ENCODE results near the gene IREB2.

Gene IREB2

DNA sequence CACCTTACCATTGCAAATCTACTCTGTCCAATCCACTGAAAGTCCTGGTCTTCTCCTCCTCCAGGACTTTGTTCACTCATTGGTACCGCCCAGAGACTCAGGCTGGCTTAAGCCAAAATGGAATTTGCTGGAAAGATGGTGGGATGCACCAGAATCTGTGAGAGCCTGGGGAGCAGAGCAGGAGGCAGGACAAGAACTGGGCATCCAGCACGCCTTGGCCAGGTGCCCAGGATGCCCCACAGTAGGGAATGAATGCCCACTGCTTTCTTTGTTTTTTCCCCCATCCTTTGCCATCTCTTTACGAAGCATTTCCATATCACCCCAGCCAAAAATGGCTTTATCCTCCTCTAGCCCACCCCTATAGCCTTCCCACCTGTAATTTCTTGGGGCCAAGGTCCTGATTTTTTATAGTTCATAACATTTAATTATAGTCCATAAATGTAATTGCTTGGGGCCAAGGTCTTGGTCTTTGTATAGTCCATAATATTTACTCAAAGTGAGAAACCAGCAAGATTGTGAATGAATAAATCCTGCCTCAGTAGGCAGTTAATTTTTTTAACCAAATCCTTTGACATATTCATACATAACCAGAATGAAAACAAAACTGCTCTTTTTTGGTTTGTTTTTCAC is 23.3 kb upstream of the IREB2 start:
- DNase-seq (ENCODE audit: low read depth) = no peak
- H3K4me3 ChIP-seq (ENCODE audit: control insufficient read depth, low read depth, low read length) = no peak overlapping the region
- TF ChIP-seq, protein P1, sequence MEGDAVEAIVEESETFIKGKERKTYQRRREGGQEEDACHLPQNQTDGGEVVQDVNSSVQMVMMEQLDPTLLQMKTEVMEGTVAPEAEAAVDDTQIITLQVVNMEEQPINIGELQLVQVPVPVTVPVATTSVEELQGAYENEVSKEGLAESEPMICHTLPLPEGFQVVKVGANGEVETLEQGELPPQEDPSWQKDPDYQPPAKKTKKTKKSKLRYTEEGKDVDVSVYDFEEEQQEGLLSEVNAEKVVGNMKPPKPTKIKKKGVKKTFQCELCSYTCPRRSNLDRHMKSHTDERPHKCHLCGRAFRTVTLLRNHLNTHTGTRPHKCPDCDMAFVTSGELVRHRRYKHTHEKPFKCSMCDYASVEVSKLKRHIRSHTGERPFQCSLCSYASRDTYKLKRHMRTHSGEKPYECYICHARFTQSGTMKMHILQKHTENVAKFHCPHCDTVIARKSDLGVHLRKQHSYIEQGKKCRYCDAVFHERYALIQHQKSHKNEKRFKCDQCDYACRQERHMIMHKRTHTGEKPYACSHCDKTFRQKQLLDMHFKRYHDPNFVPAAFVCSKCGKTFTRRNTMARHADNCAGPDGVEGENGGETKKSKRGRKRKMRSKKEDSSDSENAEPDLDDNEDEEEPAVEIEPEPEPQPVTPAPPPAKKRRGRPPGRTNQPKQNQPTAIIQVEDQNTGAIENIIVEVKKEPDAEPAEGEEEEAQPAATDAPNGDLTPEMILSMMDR (conservative IDR thresholded peaks at IDR 0.05; ENCODE audit: control insufficient read depth, insufficient read depth, low read depth, low read length) = no peak

DNA sequence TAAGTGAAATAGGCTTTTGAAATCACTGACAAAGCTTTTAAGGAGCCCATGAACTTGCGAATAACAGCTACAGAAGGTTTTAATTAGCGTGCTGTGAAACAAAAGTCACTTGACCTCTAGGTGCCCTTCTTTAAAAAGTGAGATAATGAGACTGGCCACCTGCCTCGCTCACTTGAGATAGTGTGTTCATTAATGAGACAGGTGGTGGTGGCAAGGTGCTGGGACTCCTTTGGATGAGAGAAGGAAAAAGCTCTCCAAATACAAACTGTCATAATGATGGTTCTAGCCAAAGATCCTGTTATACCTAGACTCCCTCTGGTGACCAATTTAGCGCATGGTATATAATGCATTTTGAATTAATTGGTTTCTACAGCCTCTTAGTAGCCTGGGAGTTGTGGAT is 22.7 kb upstream of the IREB2 start:
- TF ChIP-seq, protein P1 (conservative IDR thresholded peaks at IDR 0.05; ENCODE audit: control insufficient read depth, insufficient read depth, low read depth, low read length) = peak; percentile 34

DNA sequence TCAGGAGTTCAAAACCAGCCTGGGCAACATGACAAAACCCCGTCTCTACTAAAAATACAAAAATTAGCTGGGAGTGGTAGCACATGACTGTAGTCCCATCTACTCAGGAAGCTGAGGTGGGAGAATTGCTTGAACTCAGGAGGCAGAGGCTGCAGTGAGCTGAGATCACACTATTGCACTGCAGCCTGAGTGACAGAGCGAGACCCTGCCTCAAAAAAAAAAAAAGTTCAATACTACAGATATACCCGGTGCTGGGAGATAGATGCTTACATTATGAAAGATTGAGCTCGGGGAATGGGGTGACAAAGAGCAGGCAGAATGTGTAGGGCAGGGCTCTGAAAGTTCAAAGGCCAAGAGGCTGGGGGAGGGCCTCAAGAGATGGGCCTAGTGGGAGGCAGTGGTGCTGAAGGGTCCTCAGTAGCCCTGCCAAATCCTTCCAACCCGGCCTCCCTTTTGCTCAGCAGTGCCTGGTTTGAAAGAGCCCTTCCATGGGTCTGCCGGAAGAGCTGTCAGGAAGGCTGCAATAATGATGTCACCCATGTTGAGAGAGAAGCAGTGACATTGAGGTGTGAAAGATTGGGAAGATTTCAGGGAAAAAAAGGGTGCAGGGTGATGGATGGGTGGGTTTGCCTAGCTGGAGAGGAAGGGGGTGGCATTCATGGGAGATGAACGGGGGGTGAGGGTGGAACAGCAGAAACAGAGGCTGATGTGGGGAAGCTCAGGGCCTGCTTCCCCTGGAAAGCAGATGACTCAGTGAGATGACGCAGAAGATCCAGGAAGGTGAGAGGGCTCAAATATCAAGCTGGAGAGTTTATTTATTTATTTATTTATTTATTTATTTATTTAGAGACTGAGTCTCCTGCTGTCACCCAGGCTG is 20.0 kb upstream of the IREB2 start:
- no peak for DNase-seq (ENCODE audit: low read depth)
- TF ChIP-seq, protein P1 (conservative IDR thresholded peaks at IDR 0.05; ENCODE audit: control insufficient read depth, insufficient read depth, low read depth, low read length) = no peak
- no peak overlapping the region for H3K4me3 ChIP-seq (ENCODE audit: control insufficient read depth, low read depth, low read length)

More for the DNA sequence above, 22.7 kb upstream of the IREB2 start:
- H3K4me3 ChIP-seq (ENCODE audit: control insufficient read depth, low read depth, low read length) = no peak overlapping the region
- DNase-seq (ENCODE audit: low read depth) = peak; percentile 23

DNA sequence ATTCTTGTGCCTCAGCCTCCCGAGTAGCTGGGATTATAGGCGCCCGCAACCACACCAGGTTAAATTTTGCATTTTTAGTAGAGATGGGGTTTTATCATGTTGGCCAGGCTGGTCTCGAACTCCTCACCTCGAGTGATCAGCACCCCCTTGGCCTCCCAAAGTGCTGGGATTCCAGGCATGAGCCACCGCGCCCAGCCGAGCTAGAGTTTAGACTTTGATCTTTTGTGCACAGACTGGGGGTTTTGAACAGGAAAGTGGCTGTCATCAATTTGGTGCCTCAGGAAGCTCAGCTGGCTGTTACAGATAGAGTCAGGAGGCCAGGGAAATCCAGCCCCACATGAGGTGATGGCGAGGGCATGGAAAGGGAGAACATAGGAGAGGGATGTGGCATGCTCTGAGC is 19.3 kb upstream of the IREB2 start:
- TF ChIP-seq, protein P1 (conservative IDR thresholded peaks at IDR 0.05; ENCODE audit: control insufficient read depth, insufficient read depth, low read depth, low read length) = no peak
- H3K4me3 ChIP-seq (ENCODE audit: control insufficient read depth, low read depth, low read length) = no peak overlapping the region
- DNase-seq (ENCODE audit: low read depth) = no peak

DNA sequence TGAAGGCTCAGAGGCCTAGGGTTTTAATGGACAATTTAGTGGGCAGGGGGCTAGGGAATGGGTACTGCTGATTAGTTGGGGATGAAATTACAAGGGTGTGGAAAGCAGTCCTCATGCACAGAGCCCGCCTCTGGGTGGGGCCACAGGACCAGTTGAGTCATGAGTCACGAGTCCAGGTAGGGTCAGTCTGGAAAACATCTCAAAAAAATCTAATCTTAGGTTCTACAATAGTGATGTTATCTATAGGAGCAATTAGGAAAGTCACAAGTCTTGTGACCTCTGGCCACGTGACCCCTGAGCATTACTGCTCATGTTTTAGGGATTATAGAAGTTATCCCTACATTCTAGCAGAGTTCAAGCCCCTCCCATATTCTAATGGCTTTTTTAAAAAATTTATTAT is 18.6 kb upstream of the IREB2 start:
- DNase-seq (ENCODE audit: low read depth) = no peak
- H3K4me3 ChIP-seq (ENCODE audit: control insufficient read depth, low read depth, low read length) = no peak overlapping the region
- TF ChIP-seq, protein P1 (conservative IDR thresholded peaks at IDR 0.05; ENCODE audit: control insufficient read depth, insufficient read depth, low read depth, low read length) = no peak

DNA sequence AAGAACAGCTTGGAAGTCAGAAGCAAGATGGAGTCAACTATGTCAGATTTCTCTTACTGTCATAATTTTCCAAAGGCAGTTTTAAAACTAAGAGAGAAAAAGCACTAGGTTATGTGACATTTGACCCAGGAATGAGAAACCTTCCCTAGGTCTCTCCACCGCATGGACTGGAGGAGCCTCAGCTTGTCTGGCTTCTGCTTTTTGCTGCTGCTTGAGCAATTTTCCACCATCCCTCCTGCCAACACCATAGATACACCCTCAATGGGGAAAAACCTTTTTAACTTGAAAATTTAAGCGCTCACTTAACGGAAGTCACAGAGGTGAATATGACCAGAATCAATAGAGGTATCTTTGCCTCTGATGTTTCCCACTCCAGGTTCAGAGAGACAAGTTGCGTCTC is 17.8 kb upstream of the IREB2 start:
- TF ChIP-seq, protein P1 (conservative IDR thresholded peaks at IDR 0.05; ENCODE audit: control insufficient read depth, insufficient read depth, low read depth, low read length) = no peak
- no peak overlapping the region for H3K4me3 ChIP-seq (ENCODE audit: control insufficient read depth, low read depth, low read length)
- DNase-seq (ENCODE audit: low read depth) = no peak

All from fibroblast of mammary gland (primary cell).